ENCODE results near the gene PRKCA. TPM values are rescaled to one million over a fixed set of nuclear protein-coding genes. Genes with fewer than 3 reads are reported as not detected.
"Not testable (repeated sequence)": the region's sequence is repeated elsewhere in the genome, so short reads cannot be mapped to it uniquely, and the experiment has no call there.

Gene PRKCA
- total RNA-seq, 1 donor from 2014 or later: 168 TPM

- no peak for ATAC-seq
- intact Hi-C loops (cut with DNase I): loop anchor here (10.0 kb wide), 1 partner anchor 191 kb away; no protein-coding TSS in a partner anchor
- DNase-seq (ENCODE audit: low spot score): no peak
These were observed 411.2 kb downstream of the PRKCA start for GRCh38 chr17:66713533-66714042.

GRCh38 chr17:66714046-66715023, 411.9 kb downstream of the PRKCA start:
- DNase-seq (ENCODE audit: low spot score): no peak
- peak; percentile 8 for ATAC-seq
- intact Hi-C loops (cut with DNase I): loop anchor here (10.0 kb wide), 1 partner anchor 190 kb away; no protein-coding TSS in a partner anchor

GRCh38 chr17:66715076-66715675, 412.8 kb downstream of the PRKCA start:
- no peak for DNase-seq (ENCODE audit: low spot score)
- ATAC-seq: peak; percentile 54

GRCh38 chr17:66715745-66716156, 413.3 kb downstream of the PRKCA start:
- intact Hi-C loops (cut with DNase I): loop anchor here (10.0 kb wide), 1 partner anchor 189 kb away; no protein-coding TSS in a partner anchor
- no peak for DNase-seq (ENCODE audit: low spot score)
- peak; percentile 33 for ATAC-seq

More at GRCh38 chr17:66715076-66715675, 412.8 kb downstream of the PRKCA start:
- intact Hi-C loops (cut with DNase I): loop anchor here (10.0 kb wide), 1 partner anchor 190 kb away; no protein-coding TSS in a partner anchor

GRCh38 chr17:66716236-66717026, 414.0 kb downstream of the PRKCA start:
- no peak for ATAC-seq
- no peak for DNase-seq (ENCODE audit: low spot score)

GRCh38 chr17:66717641-66718058, 415.2 kb downstream of the PRKCA start:
- intact Hi-C loops (cut with DNase I): loop anchor here (10.0 kb wide), 1 partner anchor 187 kb away; no protein-coding TSS in a partner anchor
- ATAC-seq (peak; percentile 13), DNase-seq (ENCODE audit: low spot score) (no peak)

More at GRCh38 chr17:66716236-66717026, 414.0 kb downstream of the PRKCA start:
- intact Hi-C loops (cut with DNase I): loop anchor here (10.0 kb wide), 1 partner anchor 188 kb away; no protein-coding TSS in a partner anchor

GRCh38 chr17:66720027-66720426, 417.6 kb downstream of the PRKCA start:
- DNase-seq (ENCODE audit: low spot score): no peak
- intact Hi-C loops (cut with DNase I): no loop called here

GRCh38 chr17:66720567-66720966, 418.2 kb downstream of the PRKCA start:
- ATAC-seq (no peak), DNase-seq (ENCODE audit: low spot score) (no peak)
- intact Hi-C loops (cut with DNase I): no loop called here

More at GRCh38 chr17:66720027-66720426, 417.6 kb downstream of the PRKCA start:
- no peak for ATAC-seq

GRCh38 chr17:66722341-66722740, 419.9 kb downstream of the PRKCA start:
- intact Hi-C loops (cut with DNase I): no loop called here
- ATAC-seq (no peak), DNase-seq (ENCODE audit: low spot score) (no peak)

GRCh38 chr17:66724581-66725341, 422.3 kb downstream of the PRKCA start:
- DNase-seq (ENCODE audit: low spot score): no peak
- intact Hi-C loops (cut with DNase I): no loop called here
- peak; percentile 85 for ATAC-seq

GRCh38 chr17:66725438-66725837, 423.0 kb downstream of the PRKCA start:
- intact Hi-C loops (cut with DNase I): not testable (repeated sequence)

GRCh38 chr17:66725956-66726355, 423.5 kb downstream of the PRKCA start:
- ATAC-seq (no peak), DNase-seq (ENCODE audit: low spot score) (no peak)
- intact Hi-C loops (cut with DNase I): no loop called here

More at GRCh38 chr17:66725438-66725837, 423.0 kb downstream of the PRKCA start:
- ATAC-seq; DNase-seq (ENCODE audit: low spot score): not testable (repeated sequence)

GRCh38 chr17:66726371-66726770, 424.0 kb downstream of the PRKCA start:
- DNase-seq (ENCODE audit: low spot score) (no peak), ATAC-seq (no peak)
- intact Hi-C loops (cut with DNase I): no loop called here

- intact Hi-C loops (cut with DNase I): no loop called here
- ATAC-seq (no peak), DNase-seq (ENCODE audit: low spot score) (no peak)
These were observed 424.4 kb downstream of the PRKCA start for GRCh38 chr17:66726846-66727245.

- peak; percentile 73 for ATAC-seq
- peak; percentile 81 for DNase-seq (ENCODE audit: low spot score)
- intact Hi-C loops (cut with DNase I): no loop called here
These were observed 425.5 kb downstream of the PRKCA start for GRCh38 chr17:66727634-66728570.

- DNase-seq (ENCODE audit: low spot score) (no peak), ATAC-seq (no peak)
- intact Hi-C loops (cut with DNase I): no loop called here
These were observed 428.1 kb downstream of the PRKCA start for GRCh38 chr17:66730461-66730923.

GRCh38 chr17:66733759-66734158, 431.3 kb downstream of the PRKCA start:
- no peak for DNase-seq (ENCODE audit: low spot score)
- intact Hi-C loops (cut with DNase I): no loop called here
- no peak for ATAC-seq
